ENCODE measurements around the gene ABCC12. TPM values are rescaled to one million over a fixed set of nuclear protein-coding genes. Genes with fewer than 3 reads are reported as not detected.

ABCC12 gene
- total RNA-seq, 2 experiments from 2014 or later = not detected

- Mint-ChIP-seq H3K27me3 (peaks cover 9% of the 10 kb centered on the region), H3K27ac (no peak overlapping the region), H3K36me3 (ENCODE audit: low read depth) (no peaks in the 10 kb centered on the region), H3K4me3 (no peak overlapping the region), H3K9me3 (ENCODE audit: low read depth) (no peaks in the 10 kb centered on the region), H3K4me1 (peaks cover 3% of the 10 kb centered on the region)
- ATAC-seq (no peak), DNase-seq (no peak)
- ChIA-PET POLR2A (no interaction called here), CTCF (interaction anchor here (0.6 to 1.5 kb wide), 2 partner anchors 8 to 77 kb away, joined by 3 to 4 read pairs; no protein-coding TSS in a partner anchor)
- intact Hi-C loops (cut with DNase I, micrococcal nuclease) = no loop called here
Measured at GRCh38 chr16:48131201-48131935, 24.4 kb downstream of the ABCC12 start.

- ChIA-PET POLR2A (no interaction called here), CTCF (no interaction called here)
- intact Hi-C loops (cut with DNase I, micrococcal nuclease) = no loop called here
- Mint-ChIP-seq H3K36me3 (ENCODE audit: low read depth) (no peaks in the 10 kb centered on the region), H3K4me3 (no peak overlapping the region), H3K9me3 (ENCODE audit: low read depth) (no peaks in the 10 kb centered on the region), H3K27ac (no peak overlapping the region), H3K4me1 (peaks cover 3% of the 10 kb centered on the region), H3K27me3 (peaks cover 15% of the 10 kb centered on the region)
- DNase-seq (no peak), ATAC-seq (no peak)
Measured at GRCh38 chr16:48129926-48130325, 25.9 kb downstream of the ABCC12 start.

- CTCF ChIA-PET = interaction anchor here (0.6 kb wide), 1 partner anchor 412 kb away, joined by 4 read pairs; no protein-coding TSS in a partner anchor
- DNase-seq = no peak
- Mint-ChIP-seq H3K4me1 (peaks cover 7% of the 10 kb centered on the region), H3K27me3 (peaks cover 18% of the 10 kb centered on the region), H3K4me3 (no peak overlapping the region), H3K27ac (no peak overlapping the region), H3K36me3 (ENCODE audit: low read depth) (no peaks in the 10 kb centered on the region), H3K9me3 (ENCODE audit: low read depth) (no peaks in the 10 kb centered on the region)
- intact Hi-C loops (cut with DNase I, micrococcal nuclease) = no loop called here
- no peak for ATAC-seq
- POLR2A ChIA-PET = no interaction called here
Measured at GRCh38 chr16:48128769-48129168, 27.0 kb downstream of the ABCC12 start.

GRCh38 chr16:48126801-48127644 lies 28.8 kb downstream of the ABCC12 start:
- intact Hi-C loops (cut with DNase I, micrococcal nuclease) = no loop called here
- Mint-ChIP-seq H3K4me3 (no peak overlapping the region), H3K9me3 (ENCODE audit: low read depth) (no peaks in the 10 kb centered on the region), H3K36me3 (ENCODE audit: low read depth) (no peaks in the 10 kb centered on the region), H3K4me1 (peaks cover 20% of the 10 kb centered on the region), H3K27me3 (peaks cover 18% of the 10 kb centered on the region), H3K27ac (no peak overlapping the region)
- ChIA-PET CTCF (interaction anchor here (0.6 kb wide), 1 partner anchor 1105 kb away, joined by 4 read pairs; no protein-coding TSS in a partner anchor), POLR2A (interaction anchor here (0.7 kb wide), 1 partner anchor 29 kb away, joined by 3 read pairs; no protein-coding TSS in a partner anchor)
- ATAC-seq (no peak), DNase-seq (no peak)

- ATAC-seq = no peak
Measured at GRCh38 chr16:48125888-48126287, 29.9 kb downstream of the ABCC12 start.

GRCh38 chr16:48124266-48124665 lies 31.5 kb downstream of the ABCC12 start:
- ChIA-PET POLR2A (no interaction called here), CTCF (interaction anchor here (1.1 to 1.6 kb wide), 4 partner anchors 41 to 1010 kb away, joined by 4 to 7 read pairs (median 4); partner anchors contain the start of gene NETO2)
- Mint-ChIP-seq H3K27ac (no peak overlapping the region), H3K36me3 (ENCODE audit: low read depth) (no peaks in the 10 kb centered on the region), H3K4me1 (peaks cover 20% of the 10 kb centered on the region), H3K4me3 (no peak overlapping the region), H3K27me3 (peaks cover 23% of the 10 kb centered on the region), H3K9me3 (ENCODE audit: low read depth) (no peaks in the 10 kb centered on the region)
- intact Hi-C loops (cut with DNase I, micrococcal nuclease) = loop anchor here in 1 of 2 experiments (5.0 kb wide), 1 partner anchor 108 kb away; no protein-coding TSS in a partner anchor
- DNase-seq = no peak
- no peak for ATAC-seq

More at GRCh38 chr16:48125888-48126287, 29.9 kb downstream of the ABCC12 start:
- no peaks in the 10 kb centered on the region for H3K36me3 Mint-ChIP-seq (ENCODE audit: low read depth)
- no peaks in the 10 kb centered on the region for H3K9me3 Mint-ChIP-seq (ENCODE audit: low read depth)
- intact Hi-C loops (cut with DNase I, micrococcal nuclease) = no loop called here
- no peak for DNase-seq
- peaks cover 20% of the 10 kb centered on the region for H3K4me1 Mint-ChIP-seq
- ChIA-PET CTCF (interaction anchor here (0.6 to 1.1 kb wide), 3 partner anchors 9 to 1570 kb away, joined by 3 read pairs; no protein-coding TSS in a partner anchor), POLR2A (no interaction called here)
- H3K27me3 Mint-ChIP-seq = peaks cover 19% of the 10 kb centered on the region
- no peak overlapping the region for H3K4me3 Mint-ChIP-seq
- no peak overlapping the region for H3K27ac Mint-ChIP-seq

- DNase-seq = peak; percentile 82
- peak; percentile 93 for ATAC-seq
- ChIA-PET CTCF (interaction anchor here (0.6 to 1.6 kb wide), 9 partner anchors 9 to 1062 kb away, joined by 3 to 7 read pairs (median 4); partner anchors contain the start of gene NETO2), POLR2A (no interaction called here)
- Mint-ChIP-seq H3K9me3 (ENCODE audit: low read depth) (no peaks in the 10 kb centered on the region), H3K36me3 (ENCODE audit: low read depth) (no peaks in the 10 kb centered on the region), H3K27me3 (peaks cover 23% of the 10 kb centered on the region), H3K4me1 (peaks cover 20% of the 10 kb centered on the region), H3K27ac (no peak overlapping the region), H3K4me3 (no peak overlapping the region)
- intact Hi-C loops (cut with DNase I, micrococcal nuclease) = loop anchor here (1.0 to 5.0 kb wide), 2 partner anchors 35 to 109 kb away; no protein-coding TSS in a partner anchor
Measured at GRCh38 chr16:48123104-48123788, 32.5 kb downstream of the ABCC12 start.

GRCh38 chr16:48121276-48121675 lies 34.5 kb downstream of the ABCC12 start:
- Mint-ChIP-seq H3K4me1 (peaks cover 17% of the 10 kb centered on the region), H3K36me3 (ENCODE audit: low read depth) (no peaks in the 10 kb centered on the region), H3K27ac (no peak overlapping the region), H3K4me3 (no peak overlapping the region), H3K27me3 (peaks cover 24% of the 10 kb centered on the region), H3K9me3 (ENCODE audit: low read depth) (no peaks in the 10 kb centered on the region)
- no peak for DNase-seq
- intact Hi-C loops (cut with DNase I, micrococcal nuclease) = loop anchor here in 1 of 2 experiments (5.0 kb wide), 1 partner anchor 111 kb away; no protein-coding TSS in a partner anchor
- ChIA-PET POLR2A (no interaction called here), CTCF (interaction anchor here (0.6 to 1.5 kb wide), 2 partner anchors 741 to 980 kb away, joined by 3 to 4 read pairs; no protein-coding TSS in a partner anchor)
- ATAC-seq = no peak

GRCh38 chr16:48118841-48119240 lies 37.0 kb downstream of the ABCC12 start:
- H3K4me1 Mint-ChIP-seq = peaks cover 13% of the 10 kb centered on the region
- no peaks in the 10 kb centered on the region for H3K36me3 Mint-ChIP-seq (ENCODE audit: low read depth)
- ChIA-PET POLR2A (no interaction called here), CTCF (no interaction called here)
- H3K9me3 Mint-ChIP-seq (ENCODE audit: low read depth) = no peaks in the 10 kb centered on the region
- H3K27ac Mint-ChIP-seq = no peak overlapping the region
- no peak for ATAC-seq
- intact Hi-C loops (cut with DNase I, micrococcal nuclease) = no loop called here
- no peak for DNase-seq
- H3K4me3 Mint-ChIP-seq = no peak overlapping the region
- H3K27me3 Mint-ChIP-seq = peaks cover 21% of the 10 kb centered on the region

GRCh38 chr16:48117217-48118105 lies 38.3 kb downstream of the ABCC12 start:
- intact Hi-C loops (cut with DNase I, micrococcal nuclease) = no loop called here
- DNase-seq (peak; percentile 68), ATAC-seq (peak; percentile 65)
- no peak overlapping the region for H3K4me3 Mint-ChIP-seq
- H3K27me3 Mint-ChIP-seq = peaks cover 21% of the 10 kb centered on the region
- CTCF ChIA-PET = interaction anchor here (0.6 to 1.0 kb wide), 3 partner anchors 9 to 404 kb away, joined by 3 read pairs; no protein-coding TSS in a partner anchor
- H3K4me1 Mint-ChIP-seq = peaks cover 2% of the 10 kb centered on the region
- POLR2A ChIA-PET = no interaction called here
- no peaks in the 10 kb centered on the region for H3K9me3 Mint-ChIP-seq (ENCODE audit: low read depth)
- H3K27ac Mint-ChIP-seq = no peak overlapping the region
- H3K36me3 Mint-ChIP-seq (ENCODE audit: low read depth) = no peaks in the 10 kb centered on the region

All from activated CD4-positive, alpha-beta T cell treated with anti-CD3 and anti-CD28 coated beads for 36 hours (primary cell).